H1 (cell line): ENCODE results near the gene SLC17A8. TPM values are rescaled to one million over a fixed set of nuclear protein-coding genes. Genes with fewer than 3 reads are reported as not detected.

Source experiments
- HDAC6 ChIP-seq: IDR thresholded peaks from one replicate; pipeline ENCODE4 v1.7.1; 2012; ENCODE audit warnings: low read depth, mild to moderate bottlenecking, inconsistent platforms, low read length, moderate library complexity
- NANOG ChIP-seq: IDR thresholded peaks from 2 replicates; pipeline ENCODE4 v1.6.1; 2011; ENCODE audit warnings: low read length, low read depth, mild to moderate bottlenecking, inconsistent platforms; ENCODE audit not compliant: insufficient read depth, poor library complexity, severe bottlenecking
- SAP30 ChIP-seq: fragments of 300-600 bp; sonication (generic); IDR thresholded peaks from 2 replicates; pipeline ENCODE4 v1.7.1; 2012; ENCODE audit warnings: low read length, moderate library complexity, mild to moderate bottlenecking, inconsistent platforms; ENCODE audit not compliant: insufficient read depth, insufficient replicate concordance
- SP1 ChIP-seq: IDR thresholded peaks from 2 replicates; pipeline ENCODE4 v1.6.1; 2011; ENCODE audit warnings: low read depth, low read length
- polyA plus RNA-seq, 7 experiments: library from polyadenylated mRNA; depleted of rRNA in 3 of 7; stranded (reverse) in 5 of 7; unstranded in 2 of 7; fragments of >200 nt in 5 of 7; fragments of 200-250 nt in 2 of 7; gene quantifications; 1 replicate in 5 of 7; 2 replicates in 1 of 7; 4 replicates in 1 of 7; pipeline versions ENCODE4 v1.2.1 to v1.2.3, GENCODE V29; 2011 to 2013; ENCODE audit warnings: missing spikeins in 2 of 7, mixed read lengths in 2 of 7
- total RNA-seq: library from RNA; stranded (reverse); fragmentation: NEBNext Ultra II Directional; extraction: Animal tissue kit (Norgen Biotek cat#: 25700); gene quantifications from 2 replicates; pipeline ENCODE4 v1.2.1, GENCODE V29; 2021
- TF ChIP-seq, protein P1 (sequence below): fragments of 300-600 bp; sonication (generic); IDR thresholded peaks from 2 replicates; pipeline ENCODE4 v1.7.1; 2012; ENCODE audit warnings: low read length, moderate library complexity, mild to moderate bottlenecking, inconsistent platforms; ENCODE audit not compliant: insufficient replicate concordance

The SLC17A8 gene
- total and polyA plus RNA-seq, 2 of the 8 experiments (the other 6 are each of a cell fraction or from before 2014, with no cell fraction given), result 0.14 to 0.30 TPM

DNA sequence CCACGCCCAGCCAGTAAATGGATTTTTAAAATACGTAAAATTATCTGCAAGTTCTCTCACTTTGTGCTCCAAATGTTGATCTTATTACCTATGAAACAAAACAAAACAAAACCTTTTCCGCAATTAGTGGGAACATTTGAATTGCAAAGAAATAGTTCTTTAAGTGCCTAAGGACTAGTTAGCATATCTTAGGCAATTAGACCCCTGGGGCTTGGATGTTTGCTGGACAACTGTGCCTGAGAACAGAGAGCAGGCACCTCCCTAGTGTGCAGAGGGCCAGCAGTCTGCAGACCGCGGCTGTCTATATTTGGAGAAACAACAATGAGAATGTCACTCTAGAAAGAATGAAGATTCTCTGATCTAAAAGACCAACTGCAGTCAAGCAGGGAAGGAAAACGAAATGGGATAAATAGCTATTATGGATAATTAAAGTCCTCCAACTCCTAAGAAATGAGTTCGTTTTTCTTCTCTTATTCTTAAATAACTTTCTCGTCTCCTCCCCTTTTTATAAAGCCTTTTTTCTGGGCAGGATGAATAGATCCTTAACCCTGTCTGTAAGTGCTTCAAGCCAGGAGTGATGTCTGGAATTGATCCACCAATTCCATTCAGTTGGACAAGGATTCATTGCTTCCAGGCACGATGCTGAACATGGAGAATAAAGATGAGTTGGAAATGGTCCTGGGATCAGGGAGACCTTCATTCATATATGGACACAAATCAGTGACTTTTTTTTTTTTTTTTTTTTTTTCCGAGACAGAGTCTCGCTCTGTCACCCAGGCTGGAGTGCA, 16.2 kb downstream of the SLC17A8 start (continued):
- TF ChIP-seq, protein P1, sequence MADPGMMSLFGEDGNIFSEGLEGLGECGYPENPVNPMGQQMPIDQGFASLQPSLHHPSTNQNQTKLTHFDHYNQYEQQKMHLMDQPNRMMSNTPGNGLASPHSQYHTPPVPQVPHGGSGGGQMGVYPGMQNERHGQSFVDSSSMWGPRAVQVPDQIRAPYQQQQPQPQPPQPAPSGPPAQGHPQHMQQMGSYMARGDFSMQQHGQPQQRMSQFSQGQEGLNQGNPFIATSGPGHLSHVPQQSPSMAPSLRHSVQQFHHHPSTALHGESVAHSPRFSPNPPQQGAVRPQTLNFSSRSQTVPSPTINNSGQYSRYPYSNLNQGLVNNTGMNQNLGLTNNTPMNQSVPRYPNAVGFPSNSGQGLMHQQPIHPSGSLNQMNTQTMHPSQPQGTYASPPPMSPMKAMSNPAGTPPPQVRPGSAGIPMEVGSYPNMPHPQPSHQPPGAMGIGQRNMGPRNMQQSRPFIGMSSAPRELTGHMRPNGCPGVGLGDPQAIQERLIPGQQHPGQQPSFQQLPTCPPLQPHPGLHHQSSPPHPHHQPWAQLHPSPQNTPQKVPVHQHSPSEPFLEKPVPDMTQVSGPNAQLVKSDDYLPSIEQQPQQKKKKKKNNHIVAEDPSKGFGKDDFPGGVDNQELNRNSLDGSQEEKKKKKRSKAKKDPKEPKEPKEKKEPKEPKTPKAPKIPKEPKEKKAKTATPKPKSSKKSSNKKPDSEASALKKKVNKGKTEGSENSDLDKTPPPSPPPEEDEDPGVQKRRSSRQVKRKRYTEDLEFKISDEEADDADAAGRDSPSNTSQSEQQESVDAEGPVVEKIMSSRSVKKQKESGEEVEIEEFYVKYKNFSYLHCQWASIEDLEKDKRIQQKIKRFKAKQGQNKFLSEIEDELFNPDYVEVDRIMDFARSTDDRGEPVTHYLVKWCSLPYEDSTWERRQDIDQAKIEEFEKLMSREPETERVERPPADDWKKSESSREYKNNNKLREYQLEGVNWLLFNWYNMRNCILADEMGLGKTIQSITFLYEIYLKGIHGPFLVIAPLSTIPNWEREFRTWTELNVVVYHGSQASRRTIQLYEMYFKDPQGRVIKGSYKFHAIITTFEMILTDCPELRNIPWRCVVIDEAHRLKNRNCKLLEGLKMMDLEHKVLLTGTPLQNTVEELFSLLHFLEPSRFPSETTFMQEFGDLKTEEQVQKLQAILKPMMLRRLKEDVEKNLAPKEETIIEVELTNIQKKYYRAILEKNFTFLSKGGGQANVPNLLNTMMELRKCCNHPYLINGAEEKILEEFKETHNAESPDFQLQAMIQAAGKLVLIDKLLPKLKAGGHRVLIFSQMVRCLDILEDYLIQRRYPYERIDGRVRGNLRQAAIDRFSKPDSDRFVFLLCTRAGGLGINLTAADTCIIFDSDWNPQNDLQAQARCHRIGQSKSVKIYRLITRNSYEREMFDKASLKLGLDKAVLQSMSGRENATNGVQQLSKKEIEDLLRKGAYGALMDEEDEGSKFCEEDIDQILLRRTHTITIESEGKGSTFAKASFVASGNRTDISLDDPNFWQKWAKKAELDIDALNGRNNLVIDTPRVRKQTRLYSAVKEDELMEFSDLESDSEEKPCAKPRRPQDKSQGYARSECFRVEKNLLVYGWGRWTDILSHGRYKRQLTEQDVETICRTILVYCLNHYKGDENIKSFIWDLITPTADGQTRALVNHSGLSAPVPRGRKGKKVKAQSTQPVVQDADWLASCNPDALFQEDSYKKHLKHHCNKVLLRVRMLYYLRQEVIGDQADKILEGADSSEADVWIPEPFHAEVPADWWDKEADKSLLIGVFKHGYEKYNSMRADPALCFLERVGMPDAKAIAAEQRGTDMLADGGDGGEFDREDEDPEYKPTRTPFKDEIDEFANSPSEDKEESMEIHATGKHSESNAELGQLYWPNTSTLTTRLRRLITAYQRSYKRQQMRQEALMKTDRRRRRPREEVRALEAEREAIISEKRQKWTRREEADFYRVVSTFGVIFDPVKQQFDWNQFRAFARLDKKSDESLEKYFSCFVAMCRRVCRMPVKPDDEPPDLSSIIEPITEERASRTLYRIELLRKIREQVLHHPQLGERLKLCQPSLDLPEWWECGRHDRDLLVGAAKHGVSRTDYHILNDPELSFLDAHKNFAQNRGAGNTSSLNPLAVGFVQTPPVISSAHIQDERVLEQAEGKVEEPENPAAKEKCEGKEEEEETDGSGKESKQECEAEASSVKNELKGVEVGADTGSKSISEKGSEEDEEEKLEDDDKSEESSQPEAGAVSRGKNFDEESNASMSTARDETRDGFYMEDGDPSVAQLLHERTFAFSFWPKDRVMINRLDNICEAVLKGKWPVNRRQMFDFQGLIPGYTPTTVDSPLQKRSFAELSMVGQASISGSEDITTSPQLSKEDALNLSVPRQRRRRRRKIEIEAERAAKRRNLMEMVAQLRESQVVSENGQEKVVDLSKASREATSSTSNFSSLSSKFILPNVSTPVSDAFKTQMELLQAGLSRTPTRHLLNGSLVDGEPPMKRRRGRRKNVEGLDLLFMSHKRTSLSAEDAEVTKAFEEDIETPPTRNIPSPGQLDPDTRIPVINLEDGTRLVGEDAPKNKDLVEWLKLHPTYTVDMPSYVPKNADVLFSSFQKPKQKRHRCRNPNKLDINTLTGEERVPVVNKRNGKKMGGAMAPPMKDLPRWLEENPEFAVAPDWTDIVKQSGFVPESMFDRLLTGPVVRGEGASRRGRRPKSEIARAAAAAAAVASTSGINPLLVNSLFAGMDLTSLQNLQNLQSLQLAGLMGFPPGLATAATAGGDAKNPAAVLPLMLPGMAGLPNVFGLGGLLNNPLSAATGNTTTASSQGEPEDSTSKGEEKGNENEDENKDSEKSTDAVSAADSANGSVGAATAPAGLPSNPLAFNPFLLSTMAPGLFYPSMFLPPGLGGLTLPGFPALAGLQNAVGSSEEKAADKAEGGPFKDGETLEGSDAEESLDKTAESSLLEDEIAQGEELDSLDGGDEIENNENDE, result peak; percentile 77
- TF ChIP-seq NANOG (peak; percentile 84), HDAC6 (no peak), SP1 (0 out of 2 replicates have a peak, but pooled peaks have one; percentile 11), SAP30 (no peak)
